Gastrocnemius medialis (tissue), 4 donors: Measurements from ENCODE around the gene FHOD3. TPM values are rescaled to one million over a fixed set of nuclear protein-coding genes. Genes with fewer than 3 reads are reported as not detected.
"Not testable (repeated sequence)": the region's sequence is repeated elsewhere in the genome, so short reads cannot be mapped to it uniquely, and the experiment has no call there.

Experiments used
- ATAC-seq, 2 donors: fragments of 150-250 bp; one replicate each; pipeline ENCODE4 v1.9.1; 2016
- DNase-seq, 2 donors: peaks; one replicate each; pipeline ENCODE4 v3.0.0-alpha.2; 2019
- H3K27ac ChIP-seq, 4 donors: fragments of 200-600 bp; sonication (generic); 1 replicate in 1 of 4; 2 replicates in 3 of 4; pipeline ENCODE4 v1.5.1; 2016 to 2018; ENCODE audit warnings: mild to moderate bottlenecking in 2 of 4, moderate library complexity in 1 of 4
- H3K27me3 ChIP-seq, 3 donors: fragments of 200-600 bp; sonication (generic) in 2 of 3; 1 replicate in 1 of 3; 2 replicates in 2 of 3; pipeline versions ENCODE4 v1.5.1 to v1.6.0; 2016 to 2019; ENCODE audit warnings: mild to moderate bottlenecking in 1 of 3, moderate library complexity in 1 of 3
- H3K36me3 ChIP-seq, 2 donors: fragments of 200-600 bp; sonication (generic) in 1 of 2; one replicate each; pipeline ENCODE4 v1.5.1; 2017 to 2018
- H3K4me1 ChIP-seq, 2 donors: fragments of 200-600 bp; sonication (generic) in 1 of 2; one replicate each; pipeline ENCODE4 v1.5.1; 2016 to 2017; ENCODE audit warnings: mild to moderate bottlenecking in 2 of 2
- H3K4me3 ChIP-seq, 4 donors: fragments of 200-600 bp; sonication (generic) in 3 of 4; 1 replicate in 1 of 4; 2 replicates in 3 of 4; pipeline ENCODE4 v1.5.1; 2016 to 2019; ENCODE audit warnings: mild to moderate bottlenecking in 2 of 4
- H3K9me3 ChIP-seq, 3 donors: fragments of 200-600 bp; sonication (generic) in 2 of 3; 1 replicate in 1 of 3; 2 replicates in 2 of 3; pipeline ENCODE4 v1.5.1; 2016 to 2019
- CTCF ChIP-seq, 5 experiments: fragments of 450-650 bp in 3 of 5; fragments of 200-600 bp in 2 of 5; sonication (generic) in 2 of 5; IDR thresholded peaks in 4 of 5; conservative IDR thresholded peaks in 1 of 5; 1 replicate in 4 of 5; 2 replicates in 1 of 5; pipeline ENCODE4 v1.5.1; 2016 to 2019; ENCODE audit warnings: antibody characterized with exemption in 5 of 5, mild to moderate bottlenecking in 3 of 5, moderate library complexity in 3 of 5
- POLR2A ChIP-seq, 2 donors: fragments of 450-650 bp; IDR thresholded peaks; one replicate each; pipeline ENCODE4 v1.6.1; 2017; ENCODE audit warnings: antibody characterized with exemption in 2 of 2, mild to moderate bottlenecking in 2 of 2, moderate library complexity in 2 of 2
- in situ Hi-C, 4 donors: fragments of 200-750 bp; cut with MboI; loops; one replicate each; pipeline versions ENCODE4 v1.15.0 to v1.8.0; 2017; ENCODE audit warnings: low sequenced_read_pairs in 4 of 4
- intact Hi-C: fragments of 100-400 bp; cut with DNase I; formaldehyde crosslinking; loops from one replicate; pipeline ENCODE4 v1.15.1; 2023; ENCODE audit warnings: low total_unique reads
- total RNA-seq, 4 donors: library from RNA; depleted of rRNA; stranded (reverse); fragments of >200 nt; gene quantifications; one replicate each; pipeline versions ENCODE4 v1.1.0 to v1.2.3, GENCODE V29; 2016

FHOD3 gene
- total RNA-seq, 4 donors from 2014 or later, result 10.0 to 32.5 (median 17.0) TPM

DNA sequence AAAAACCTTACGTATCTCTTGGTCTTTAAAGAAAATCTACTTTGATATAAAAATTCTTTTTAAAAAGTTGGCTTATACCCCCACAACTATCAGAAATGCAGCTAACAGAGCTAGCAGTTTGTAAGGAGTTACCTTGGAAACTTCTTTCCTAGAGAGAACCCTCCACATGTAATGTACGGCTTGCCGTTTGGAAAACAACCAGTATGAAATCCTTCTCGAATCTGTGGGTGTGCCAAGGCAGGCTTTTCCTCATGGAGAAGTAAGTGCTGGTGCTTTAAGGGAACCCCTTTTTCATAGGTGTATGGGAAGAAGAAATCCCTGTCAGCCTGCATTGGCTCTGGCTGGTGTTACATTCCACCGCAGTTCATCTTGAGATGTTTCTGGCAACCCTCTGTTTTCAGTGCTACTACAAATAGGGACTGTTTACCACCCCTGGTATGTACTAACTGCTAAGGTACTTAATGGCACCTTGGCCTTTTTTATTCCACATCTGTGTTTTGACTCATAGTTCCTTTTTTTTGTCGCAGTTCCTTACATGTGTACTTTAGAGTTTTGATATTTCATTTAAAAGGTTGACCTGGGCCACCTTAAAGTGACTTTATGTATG lies 248.4 kb downstream of the FHOD3 start:
- H3K27ac ChIP-seq, result no peak overlapping the region
- TF ChIP-seq CTCF (IDR thresholded peaks at IDR 0.05 in 4 of 5, conservative IDR thresholded peaks at IDR 0.05 in 1 of 5) (no peak), POLR2A (IDR thresholded peaks at IDR 0.05) (no peak)
- DNase-seq, result no peak
- no peaks in the 10 kb centered on the region for H3K36me3 ChIP-seq
- H3K9me3 ChIP-seq, result no peaks in the 10 kb centered on the region
- in situ Hi-C loops (no loop called here), intact Hi-C loops (no loop called here)
- ATAC-seq, result peak; percentile 42 to 73
- H3K4me3 ChIP-seq, result no peak overlapping the region
- H3K27me3 ChIP-seq, result no peaks in the 10 kb centered on the region
- H3K4me1 ChIP-seq, result peaks cover 14 to 23% of the 10 kb centered on the region in 2 donors

GRCh38 chr18:36546876-36547275 lies 249.4 kb downstream of the FHOD3 start:
- in situ Hi-C loops, result no loop called here
- Histone ChIP-seq H3K4me1 (peaks cover 14 to 23% of the 10 kb centered on the region in 2 donors), H3K9me3 (no peaks in the 10 kb centered on the region), H3K4me3 (no peak overlapping the region), H3K27me3 (no peaks in the 10 kb centered on the region), H3K27ac (no peak overlapping the region), H3K36me3 (no peaks in the 10 kb centered on the region)
- ATAC-seq (no peak), DNase-seq (no peak)
- TF ChIP-seq POLR2A (IDR thresholded peaks at IDR 0.05) (no peak), CTCF (IDR thresholded peaks at IDR 0.05 in 4 of 5, conservative IDR thresholded peaks at IDR 0.05 in 1 of 5) (no peak)
- intact Hi-C loops, result no loop called here

DNA sequence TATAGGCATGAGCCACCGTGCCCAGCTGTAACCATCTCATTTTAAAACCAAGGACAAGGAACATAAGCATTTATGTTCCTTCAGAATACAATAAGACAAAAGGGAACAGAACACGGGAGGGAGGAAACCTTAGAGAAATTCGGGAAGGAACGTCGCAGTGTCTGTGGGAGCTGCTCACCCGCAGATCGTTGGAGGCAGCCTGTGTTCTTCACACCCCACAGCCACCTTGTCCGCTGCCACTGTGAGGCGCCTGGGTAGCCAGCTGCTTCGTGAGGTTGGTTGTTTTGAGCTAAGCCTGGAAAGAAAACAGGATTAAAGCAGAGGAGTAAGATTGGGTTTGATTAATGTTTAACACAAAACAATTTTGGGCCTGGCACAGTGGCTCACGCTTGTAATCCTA lies 250.0 kb downstream of the FHOD3 start:
- no peaks in the 10 kb centered on the region for H3K36me3 ChIP-seq
- in situ Hi-C loops (no loop called here), intact Hi-C loops (no loop called here)
- no peaks in the 10 kb centered on the region for H3K9me3 ChIP-seq
- H3K27me3 ChIP-seq, result no peaks in the 10 kb centered on the region
- DNase-seq (no peak), ATAC-seq (no peak)
- H3K4me3 ChIP-seq, result no peak overlapping the region
- TF ChIP-seq CTCF (IDR thresholded peaks at IDR 0.05 in 4 of 5, conservative IDR thresholded peaks at IDR 0.05 in 1 of 5), result no peak
- no peak for TF ChIP-seq POLR2A (IDR thresholded peaks at IDR 0.05)
- peaks cover 14 to 23% of the 10 kb centered on the region in 2 donors for H3K4me1 ChIP-seq
- no peak overlapping the region for H3K27ac ChIP-seq

DNA sequence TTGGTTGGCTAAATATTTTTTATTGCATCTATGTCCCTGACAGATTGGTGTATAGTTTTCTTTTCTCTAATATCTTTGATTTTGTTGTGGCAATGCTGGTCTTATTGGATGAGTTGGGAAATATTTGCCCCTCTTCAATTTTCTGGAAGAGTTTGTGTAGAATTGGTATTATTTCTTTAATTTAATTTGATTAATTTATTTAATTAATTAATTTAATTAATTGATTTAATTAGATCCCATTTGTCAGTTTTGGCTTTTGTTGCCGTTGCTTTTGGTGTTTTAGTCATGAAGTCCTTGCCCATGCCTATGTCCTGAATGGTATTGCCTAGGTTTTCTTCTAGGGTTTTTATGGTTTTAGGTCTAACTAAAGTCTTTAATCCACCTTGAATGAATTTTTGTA lies 253.8 kb downstream of the FHOD3 start:
- DNase-seq, H3K4me3 ChIP-seq, H3K4me1 ChIP-seq, ATAC-seq, H3K27ac ChIP-seq, H3K36me3 ChIP-seq, H3K27me3 ChIP-seq, intact Hi-C loops, H3K9me3 ChIP-seq: not testable (repeated sequence)
- in situ Hi-C loops, result loop anchor here in 1 of 4 donors (25.0 kb wide), 1 partner anchor 264 kb away; the partner anchor contains the start of gene FHOD3

GRCh38 chr18:36558234-36558633 lies 260.7 kb downstream of the FHOD3 start:
- TF ChIP-seq CTCF (IDR thresholded peaks at IDR 0.05 in 4 of 5, conservative IDR thresholded peaks at IDR 0.05 in 1 of 5), result no peak
- no peak for TF ChIP-seq POLR2A (IDR thresholded peaks at IDR 0.05)
- Histone ChIP-seq H3K4me1 (peaks cover 25 to 29% of the 10 kb centered on the region in 2 donors), H3K4me3 (no peak overlapping the region), H3K9me3 (no peaks in the 10 kb centered on the region), H3K27me3 (no peaks in the 10 kb centered on the region), H3K27ac (no peak overlapping the region), H3K36me3 (no peaks in the 10 kb centered on the region)
- no peak for DNase-seq
- intact Hi-C loops, result no loop called here
- ATAC-seq, result no peak
- in situ Hi-C loops, result loop anchor here in 1 of 4 donors (25.0 kb wide), 1 partner anchor 271 kb away; the partner anchor contains the start of gene FHOD3
